PFSK-1 (cell line): Measurements from ENCODE around the gene BRINP2.

ENCODE experiments used
- FOXP2 ChIP-seq: optimal IDR thresholded peaks from 2 replicates; pipeline ENCODE3; 2011; ENCODE audit warnings: borderline replicate concordance, control low read depth, inconsistent platforms; ENCODE audit not compliant: insufficient read depth; ENCODE audit errors: extremely low read length, extremely low read depth
- POLR2AphosphoS5 ChIP-seq: IDR thresholded peaks from 2 replicates; pipeline ENCODE4 v1.6.1; 2012; ENCODE audit warnings: low read depth, mild to moderate bottlenecking, control low read depth, low read length, moderate library complexity
- REST ChIP-seq, 2 experiments: IDR thresholded peaks; 2 replicates each; pipeline versions ENCODE4 v1.6.1 to v1.8.0; 2011 to 2012; ENCODE audit warnings: low read depth in 2 of 2, low read length in 2 of 2, control low read depth in 1 of 2, inconsistent platforms in 1 of 2, mild to moderate bottlenecking in 1 of 2, moderate library complexity in 1 of 2; ENCODE audit not compliant: insufficient read depth in 1 of 2
- SIN3A ChIP-seq: IDR thresholded peaks from 2 replicates; pipeline ENCODE4 v1.6.1; 2012; ENCODE audit warnings: mild to moderate bottlenecking, low read length, moderate library complexity, borderline replicate concordance; ENCODE audit not compliant: insufficient read depth
- TAF1 ChIP-seq: IDR thresholded peaks from 2 replicates; pipeline ENCODE4 v1.6.1; 2012; ENCODE audit warnings: low read length, control low read depth, borderline replicate concordance; ENCODE audit not compliant: insufficient read depth

DNA sequence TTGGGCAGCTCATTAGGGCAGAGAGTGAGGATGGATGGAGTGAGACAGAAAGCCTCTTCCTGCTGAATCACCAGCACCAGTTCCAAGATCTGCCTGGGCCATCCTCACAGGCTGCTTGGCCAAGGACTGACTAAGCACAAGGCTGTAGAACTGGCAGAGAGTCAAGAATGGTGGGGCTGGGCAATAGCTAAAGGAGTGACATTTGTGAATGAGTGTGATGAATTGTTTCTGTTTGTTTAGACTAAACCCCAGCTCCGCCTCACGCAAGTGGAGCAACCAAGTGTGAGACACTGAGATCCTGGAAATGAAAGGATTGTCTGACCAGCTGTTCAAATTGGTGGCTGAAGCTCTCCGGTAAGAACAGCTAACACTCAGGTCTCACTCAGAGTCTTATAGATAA is 38.6 kb downstream of the BRINP2 start:
- TF ChIP-seq REST (IDR thresholded peaks at IDR 0.05; ENCODE audit: insufficient read depth in 1 of 2, low read depth in 2 of 2, low read length in 2 of 2) (0 out of 4 replicates have a peak, but pooled peaks of 1 of the 2 experiments have one; percentile 56), SIN3A (peak; percentile 96; the same call in 1 of the 2 replicates), POLR2AphosphoS5 (peak; percentile 69), TAF1 (peak; percentile 31; the same call in 1 of the 2 replicates), FOXP2 (peak; percentile 86)
